LNCaP clone FGC (cell line): ENCODE measurements around the gene SMG6.

Source experiments
- DNase-seq: peaks from one replicate; pipeline ENCODE4 v3.0.0-alpha.2; 2011; ENCODE audit warnings: low read depth
- H3K4me3 ChIP-seq: 2 replicates; pipeline ENCODE4 v1.5.1; 2011; ENCODE audit warnings: mild to moderate bottlenecking, low read depth, low read length, control low read depth
- TF ChIP-seq, protein P1 (sequence below): IDR thresholded peaks from 2 replicates; pipeline ENCODE4 v1.5.1; 2012; ENCODE audit warnings: mild to moderate bottlenecking; ENCODE audit not compliant: control insufficient read depth, insufficient read depth; ENCODE audit errors: extremely low read depth

The SMG6 gene

DNA sequence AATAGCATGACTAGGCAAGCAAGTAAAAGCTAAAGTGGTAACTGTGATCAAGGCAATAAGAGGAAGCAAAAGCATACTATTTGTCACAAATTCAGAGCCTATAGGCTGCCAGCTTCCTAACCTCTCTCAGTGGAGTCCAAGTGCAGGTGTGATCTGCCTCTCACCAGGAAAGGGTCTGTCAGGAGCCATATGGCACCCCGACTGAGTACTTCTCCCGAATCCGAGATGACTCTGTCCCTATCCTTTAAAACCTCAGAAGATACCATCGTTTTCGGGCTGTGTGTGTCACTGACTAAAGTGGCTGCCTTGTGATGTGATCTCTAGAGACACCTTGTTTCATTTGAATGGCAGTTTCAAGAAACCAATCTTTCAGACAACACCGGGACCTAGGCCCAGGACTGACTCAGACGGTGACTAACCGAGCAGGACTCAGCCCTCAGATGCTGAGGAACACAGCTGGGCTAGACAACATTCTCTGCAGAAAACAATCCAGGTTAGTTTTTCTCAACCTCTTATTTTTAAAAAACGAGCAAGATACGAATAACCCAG is 63.6 kb downstream of the SMG6 start:
- DNase-seq, result no peak
- no peak overlapping the region for H3K4me3 ChIP-seq
- TF ChIP-seq, protein P1, sequence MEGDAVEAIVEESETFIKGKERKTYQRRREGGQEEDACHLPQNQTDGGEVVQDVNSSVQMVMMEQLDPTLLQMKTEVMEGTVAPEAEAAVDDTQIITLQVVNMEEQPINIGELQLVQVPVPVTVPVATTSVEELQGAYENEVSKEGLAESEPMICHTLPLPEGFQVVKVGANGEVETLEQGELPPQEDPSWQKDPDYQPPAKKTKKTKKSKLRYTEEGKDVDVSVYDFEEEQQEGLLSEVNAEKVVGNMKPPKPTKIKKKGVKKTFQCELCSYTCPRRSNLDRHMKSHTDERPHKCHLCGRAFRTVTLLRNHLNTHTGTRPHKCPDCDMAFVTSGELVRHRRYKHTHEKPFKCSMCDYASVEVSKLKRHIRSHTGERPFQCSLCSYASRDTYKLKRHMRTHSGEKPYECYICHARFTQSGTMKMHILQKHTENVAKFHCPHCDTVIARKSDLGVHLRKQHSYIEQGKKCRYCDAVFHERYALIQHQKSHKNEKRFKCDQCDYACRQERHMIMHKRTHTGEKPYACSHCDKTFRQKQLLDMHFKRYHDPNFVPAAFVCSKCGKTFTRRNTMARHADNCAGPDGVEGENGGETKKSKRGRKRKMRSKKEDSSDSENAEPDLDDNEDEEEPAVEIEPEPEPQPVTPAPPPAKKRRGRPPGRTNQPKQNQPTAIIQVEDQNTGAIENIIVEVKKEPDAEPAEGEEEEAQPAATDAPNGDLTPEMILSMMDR, result no peak

DNA sequence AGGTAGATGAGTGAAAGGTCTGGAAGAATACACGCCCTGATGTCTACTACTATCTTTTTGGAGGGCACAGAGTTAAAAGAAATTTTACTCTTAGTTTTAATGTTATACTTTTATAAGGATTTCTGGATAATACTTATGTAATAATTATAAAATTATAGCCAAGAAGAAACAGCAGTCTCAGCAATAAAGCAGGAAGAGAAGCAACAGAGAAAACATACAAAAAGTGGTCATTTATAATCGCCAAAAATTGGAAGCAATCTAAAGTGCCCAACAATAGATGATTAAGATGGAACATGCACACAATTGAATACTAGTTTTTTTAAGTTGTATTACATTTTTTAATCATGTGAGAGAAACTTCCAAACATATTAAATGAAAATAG is 64.4 kb downstream of the SMG6 start:
- DNase-seq, result no peak
- no peak overlapping the region for H3K4me3 ChIP-seq
- TF ChIP-seq, protein P1, result no peak

DNA sequence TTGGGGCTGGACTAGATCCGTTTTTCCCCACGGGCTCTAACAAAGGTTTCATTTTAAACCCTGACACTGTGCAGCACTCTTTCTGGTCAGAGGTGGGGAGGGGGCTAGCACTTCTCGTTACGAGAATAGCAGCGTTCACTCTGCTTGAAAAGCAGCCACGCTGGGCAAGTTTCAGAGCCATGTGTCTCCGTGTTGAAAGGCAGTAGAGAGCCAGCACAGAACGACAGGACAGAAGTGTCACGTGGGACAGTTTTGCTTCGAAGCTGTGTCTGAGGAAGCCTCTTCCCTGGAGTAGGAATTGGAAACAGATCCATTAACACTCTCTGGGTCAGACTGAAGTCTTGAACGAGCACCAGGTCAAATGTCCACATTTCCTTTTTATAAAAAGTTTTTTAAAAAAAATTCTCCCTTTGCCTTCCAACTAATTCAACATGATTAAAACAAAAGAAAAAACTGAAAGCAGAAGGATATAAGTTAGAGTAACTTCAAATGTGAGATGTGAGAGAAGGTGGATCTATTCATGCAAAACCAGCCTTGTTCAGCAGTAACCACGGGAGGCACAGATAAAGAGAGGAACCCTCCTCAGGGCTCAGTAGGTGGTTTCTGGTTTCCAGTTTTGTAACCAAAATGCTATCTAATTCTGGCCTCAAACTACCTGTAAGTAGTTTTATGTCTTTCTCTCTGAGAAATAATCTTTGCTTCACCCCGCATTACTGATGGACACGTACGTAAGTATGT is 65.0 kb downstream of the SMG6 start:
- H3K4me3 ChIP-seq, result no peak overlapping the region
- DNase-seq, result no peak
- TF ChIP-seq, protein P1, result no peak

DNA sequence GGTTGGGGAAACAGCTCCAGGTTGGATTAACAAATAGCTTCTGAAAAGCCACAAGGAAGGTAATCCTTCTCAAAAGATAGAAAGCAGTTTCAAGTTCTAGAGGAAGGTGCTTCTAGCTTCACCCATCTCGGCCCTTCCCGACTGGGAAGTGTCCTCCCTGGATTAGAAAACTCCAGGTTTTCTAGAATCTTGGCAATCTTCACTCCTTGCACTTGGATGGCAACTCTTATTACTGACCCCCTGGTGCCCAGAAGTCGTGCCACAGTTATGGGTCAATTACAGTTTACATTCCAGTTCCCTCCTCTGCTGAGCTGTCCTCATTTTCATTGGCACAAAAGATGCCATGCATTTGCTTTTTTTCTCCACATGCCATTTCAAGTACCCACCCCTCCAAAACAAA is 65.6 kb downstream of the SMG6 start:
- TF ChIP-seq, protein P1, result no peak
- DNase-seq, result no peak
- no peak overlapping the region for H3K4me3 ChIP-seq

DNA sequence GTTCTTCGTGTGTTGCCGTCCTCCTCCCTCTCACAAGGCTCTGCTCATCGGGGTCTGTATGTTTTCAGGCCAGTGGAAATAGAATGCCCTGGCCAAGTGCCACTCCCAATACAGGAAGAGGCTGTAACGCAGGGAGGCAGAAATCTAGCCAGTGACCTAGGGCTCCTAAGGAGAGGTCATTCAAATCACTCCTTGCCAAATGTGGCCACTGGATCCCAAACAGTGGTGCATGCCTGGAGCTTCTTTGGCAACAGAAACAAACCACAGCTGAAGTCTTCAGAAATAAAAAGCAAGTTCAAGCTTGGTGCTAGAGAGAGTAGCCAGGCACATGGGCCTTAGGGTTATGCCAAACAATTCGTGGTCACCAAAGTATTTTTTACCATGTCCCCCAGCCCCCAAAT is 66.1 kb downstream of the SMG6 start:
- no peak for DNase-seq
- H3K4me3 ChIP-seq, result no peak overlapping the region
- TF ChIP-seq, protein P1, result no peak

DNA sequence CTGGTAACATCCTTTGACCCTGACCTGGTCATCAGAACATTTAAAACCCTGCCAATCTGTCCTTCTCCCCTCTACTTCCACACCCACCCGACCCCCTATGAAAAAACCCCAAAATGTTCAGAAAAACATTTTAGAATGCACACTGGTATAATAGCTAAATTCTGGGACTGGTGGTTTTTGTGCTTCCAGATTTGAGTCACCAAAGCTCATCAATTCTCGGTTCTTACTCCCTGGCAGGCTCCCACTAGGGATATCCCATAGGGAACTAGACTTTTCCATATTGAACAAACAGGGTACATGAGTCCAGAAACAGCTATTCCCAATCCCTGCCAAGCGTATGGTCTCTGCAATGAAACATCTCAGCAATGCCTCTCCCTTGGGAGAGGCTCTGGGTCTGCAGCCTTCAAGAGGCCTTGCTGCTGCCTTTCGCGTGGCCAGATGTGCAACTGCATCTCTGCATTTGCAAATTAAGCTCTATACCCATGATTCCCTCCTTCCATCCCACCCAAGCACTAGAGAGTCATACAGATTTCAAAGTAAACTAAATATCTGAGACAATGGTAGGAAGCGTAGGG is 67.7 kb downstream of the SMG6 start:
- no peak overlapping the region for H3K4me3 ChIP-seq
- DNase-seq, result no peak

More for the DNA sequence above, 67.7 kb downstream of the SMG6 start:
- TF ChIP-seq, protein P1, result no peak
